Suprapubic skin (tissue), 4 donors: ENCODE measurements around the gene CNDP1.

Experiments used
- CTCF ChIP-seq, 2 donors: fragments of 200-600 bp in 1 of 2; fragments of 450-650 bp in 1 of 2; sonication (generic) in 1 of 2; IDR thresholded peaks; one replicate each; pipeline ENCODE4 v1.5.1; 2016 to 2019; ENCODE audit warnings: antibody characterized with exemption in 2 of 2, mild to moderate bottlenecking in 1 of 2, moderate library complexity in 1 of 2
- EP300 ChIP-seq: sonication (generic); formaldehyde crosslinking; IDR thresholded peaks from one replicate; pipeline ENCODE4 v1.6.1; 2017; ENCODE audit warnings: antibody characterized with exemption
- POLR2A ChIP-seq, 2 donors: fragments of 450-650 bp; IDR thresholded peaks; one replicate each; pipeline ENCODE4 v1.6.1; 2017; ENCODE audit warnings: antibody characterized with exemption in 2 of 2, mild to moderate bottlenecking in 2 of 2, moderate library complexity in 2 of 2
- POLR2AphosphoS5 ChIP-seq, 3 donors: sonication (generic); formaldehyde crosslinking; IDR thresholded peaks; one replicate each; pipeline ENCODE4 v1.6.1; 2017; ENCODE audit warnings: antibody characterized with exemption in 3 of 3

- no peak for TF ChIP-seq POLR2AphosphoS5 (IDR thresholded peaks at IDR 0.05)
- no peak for TF ChIP-seq POLR2A (IDR thresholded peaks at IDR 0.05)
- no peak for TF ChIP-seq CTCF (IDR thresholded peaks at IDR 0.05)
- no peak for TF ChIP-seq EP300
Observed at GRCh38 chr18:74590671-74591070, 56.4 kb downstream of the CNDP1 start.
